Esophagus muscularis mucosa (tissue), 4 donors: ENCODE data around the gene HMGB3.

ENCODE experiments used
- EP300 ChIP-seq: sonication (generic); formaldehyde crosslinking; IDR thresholded peaks from one replicate; pipeline ENCODE4 v1.6.1; 2017; ENCODE audit warnings: antibody characterized with exemption
- POLR2A ChIP-seq: fragments of 450-650 bp; IDR thresholded peaks from one replicate; pipeline ENCODE4 v1.6.1; 2017; ENCODE audit warnings: antibody characterized with exemption, moderate library complexity, mild to moderate bottlenecking, low read depth
- POLR2AphosphoS5 ChIP-seq, 2 donors: sonication (generic); formaldehyde crosslinking; IDR thresholded peaks; one replicate each; pipeline ENCODE4 v1.6.1; 2017; ENCODE audit warnings: antibody characterized with exemption in 2 of 2
- TF ChIP-seq, protein P1 (sequence below), 3 experiments: fragments of 200-600 bp in 2 of 3; fragments of 450-650 bp in 1 of 3; sonication (generic) in 2 of 3; IDR thresholded peaks; one replicate each; pipeline ENCODE4 v1.5.1; 2017 to 2019; ENCODE audit warnings: antibody characterized with exemption in 3 of 3, mild to moderate bottlenecking in 2 of 3, moderate library complexity in 1 of 3

DNA sequence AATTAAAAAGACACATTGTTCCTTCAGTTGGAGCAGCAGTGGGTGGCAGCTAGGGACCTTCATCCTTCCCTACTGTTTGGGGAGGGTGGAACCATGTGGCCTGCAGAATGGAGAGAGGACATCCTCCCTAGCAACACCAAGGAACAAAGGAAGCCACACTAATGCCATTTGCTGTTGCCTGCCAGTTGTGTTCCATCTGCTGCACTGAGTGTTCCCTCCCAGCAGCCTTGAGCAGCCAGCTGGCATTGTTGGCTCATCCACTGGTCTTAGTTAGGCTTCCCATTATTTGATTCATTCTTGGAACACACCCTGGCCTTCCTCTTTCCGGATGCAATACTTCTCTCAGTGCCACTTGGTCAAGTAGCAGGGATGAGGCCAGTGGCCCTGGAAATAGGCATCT lies 25.0 kb upstream of the HMGB3 start:
- TF ChIP-seq, protein P1, sequence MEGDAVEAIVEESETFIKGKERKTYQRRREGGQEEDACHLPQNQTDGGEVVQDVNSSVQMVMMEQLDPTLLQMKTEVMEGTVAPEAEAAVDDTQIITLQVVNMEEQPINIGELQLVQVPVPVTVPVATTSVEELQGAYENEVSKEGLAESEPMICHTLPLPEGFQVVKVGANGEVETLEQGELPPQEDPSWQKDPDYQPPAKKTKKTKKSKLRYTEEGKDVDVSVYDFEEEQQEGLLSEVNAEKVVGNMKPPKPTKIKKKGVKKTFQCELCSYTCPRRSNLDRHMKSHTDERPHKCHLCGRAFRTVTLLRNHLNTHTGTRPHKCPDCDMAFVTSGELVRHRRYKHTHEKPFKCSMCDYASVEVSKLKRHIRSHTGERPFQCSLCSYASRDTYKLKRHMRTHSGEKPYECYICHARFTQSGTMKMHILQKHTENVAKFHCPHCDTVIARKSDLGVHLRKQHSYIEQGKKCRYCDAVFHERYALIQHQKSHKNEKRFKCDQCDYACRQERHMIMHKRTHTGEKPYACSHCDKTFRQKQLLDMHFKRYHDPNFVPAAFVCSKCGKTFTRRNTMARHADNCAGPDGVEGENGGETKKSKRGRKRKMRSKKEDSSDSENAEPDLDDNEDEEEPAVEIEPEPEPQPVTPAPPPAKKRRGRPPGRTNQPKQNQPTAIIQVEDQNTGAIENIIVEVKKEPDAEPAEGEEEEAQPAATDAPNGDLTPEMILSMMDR (IDR thresholded peaks at IDR 0.05): no peak
- TF ChIP-seq EP300 (no peak), POLR2A (no peak), POLR2AphosphoS5 (IDR thresholded peaks at IDR 0.05) (no peak)
